NCI-H2081 treated with DMSO at 0.1 percent for 48 hours (cell line): Measurements from ENCODE around the gene PCP4L1.
"Not testable (repeated sequence)": the region's sequence is repeated elsewhere in the genome, so short reads cannot be mapped to it uniquely, and the experiment has no call there.

Experiments
- DNase-seq: peaks from one replicate; lab custom pipeline; 2025; lab: John Stamatoyannopoulos, UW

The PCP4L1 gene

GRCh38 chr1:161228032-161228431 is 30.5 kb upstream of the PCP4L1 start:
- no peak for DNase-seq

- no peak for DNase-seq
Measured at GRCh38 chr1:161229896-161230295, 28.6 kb upstream of the PCP4L1 start.

- no peak for DNase-seq
Measured at GRCh38 chr1:161230762-161231161, 27.8 kb upstream of the PCP4L1 start.

GRCh38 chr1:161233102-161233501 is 25.4 kb upstream of the PCP4L1 start:
- no peak for DNase-seq

- DNase-seq = no peak
Measured at GRCh38 chr1:161235957-161236775, 22.4 kb upstream of the PCP4L1 start.

- no peak for DNase-seq
Measured at GRCh38 chr1:161238039-161238473, 20.5 kb upstream of the PCP4L1 start, which contains the start of gene NR1I3. NR1I3 (minus strand) TSS chr1:161238203; CDS start chr1:161236565, 1,638 bp downstream.

GRCh38 chr1:161241682-161242081 is 16.9 kb upstream of the PCP4L1 start:
- no peak for DNase-seq

GRCh38 chr1:161242313-161242712 is 16.2 kb upstream of the PCP4L1 start:
- no peak for DNase-seq

- no peak for DNase-seq
Measured at GRCh38 chr1:161244888-161245287, 13.7 kb upstream of the PCP4L1 start.

GRCh38 chr1:161250100-161250499 is 8.4 kb upstream of the PCP4L1 start:
- DNase-seq = not testable (repeated sequence)

GRCh38 chr1:161250829-161251228 is 7.7 kb upstream of the PCP4L1 start:
- no peak for DNase-seq

- no peak for DNase-seq
Measured at GRCh38 chr1:161251579-161251978, 7.0 kb upstream of the PCP4L1 start.

GRCh38 chr1:161255302-161255701 is 3.2 kb upstream of the PCP4L1 start:
- not testable (repeated sequence) for DNase-seq

GRCh38 chr1:161255955-161256520 is 2.5 kb upstream of the PCP4L1 start:
- not testable (repeated sequence) for DNase-seq

GRCh38 chr1:161257109-161257508 is 1.4 kb upstream of the PCP4L1 start:
- not testable (repeated sequence) for DNase-seq

- no peak for DNase-seq
Measured at GRCh38 chr1:161259345-161259702, 779 bp downstream of the PCP4L1 start.

GRCh38 chr1:161259765-161260164 is 1.2 kb downstream of the PCP4L1 start:
- DNase-seq = no peak

- no peak for DNase-seq
Measured at GRCh38 chr1:161260376-161261260, 2.1 kb downstream of the PCP4L1 start.

- no peak for DNase-seq
Measured at GRCh38 chr1:161261261-161262235, 3.0 kb downstream of the PCP4L1 start.

GRCh38 chr1:161265305-161265704 is 6.8 kb downstream of the PCP4L1 start:
- DNase-seq = no peak

- DNase-seq = no peak
Measured at GRCh38 chr1:161266202-161266601, 7.7 kb downstream of the PCP4L1 start.
